DND-41 (cell line): Measurements from ENCODE around the gene SNX25.

Experiments used
- EZH2 ChIP-seq: IDR thresholded peaks from 3 replicates; pipeline ENCODE4 v1.6.1; 2012; ENCODE audit warnings: borderline replicate concordance, low read depth, mild to moderate bottlenecking, moderate library complexity, low read length, inconsistent platforms; ENCODE audit not compliant: severe bottlenecking
- TF ChIP-seq, protein P1 (sequence below): IDR thresholded peaks from 2 replicates; pipeline ENCODE4 v1.5.1; 2012; ENCODE audit warnings: borderline replicate concordance, low read length, moderate library complexity, mild to moderate bottlenecking; ENCODE audit not compliant: poor library complexity, severe bottlenecking; ENCODE audit errors: extremely low read depth

DNA sequence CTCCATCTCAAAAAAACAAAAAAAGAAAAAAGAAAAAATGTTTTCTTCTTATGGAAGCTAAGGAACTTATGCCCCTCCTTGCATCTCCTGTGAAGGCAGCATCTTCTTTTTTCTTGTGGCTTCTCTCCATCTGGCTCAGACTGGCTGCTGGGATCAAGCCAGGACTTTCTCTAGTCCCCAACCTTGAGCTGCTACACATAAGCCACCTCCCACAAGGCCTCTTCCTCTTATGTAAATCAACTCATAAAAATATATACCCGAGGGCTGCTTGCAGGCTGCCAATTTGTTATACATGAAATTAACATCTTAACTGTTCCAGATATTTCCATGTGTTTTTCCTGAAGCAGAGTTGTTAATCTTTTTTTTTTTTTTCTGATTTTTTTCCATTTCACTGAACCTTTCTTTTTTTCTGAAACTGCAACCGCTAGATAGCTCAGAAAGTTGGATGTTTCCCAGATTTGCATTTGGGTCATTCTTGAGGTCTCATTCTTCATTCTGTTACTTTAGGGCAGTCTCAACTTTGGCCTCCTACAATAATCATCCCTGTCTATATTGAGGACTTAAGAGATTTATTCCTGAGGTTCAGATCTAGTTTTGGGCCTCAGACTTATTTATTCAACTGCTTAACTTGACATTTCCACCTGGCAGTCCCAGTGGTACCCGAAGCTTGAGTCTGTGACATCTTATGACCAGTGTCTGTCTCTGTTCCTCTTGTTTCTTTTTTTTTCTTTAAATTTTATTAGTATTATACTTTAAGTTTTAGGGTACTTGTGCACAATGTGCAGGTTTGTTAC is 10.3 kb downstream of the SNX25 start:
- TF ChIP-seq, protein P1, sequence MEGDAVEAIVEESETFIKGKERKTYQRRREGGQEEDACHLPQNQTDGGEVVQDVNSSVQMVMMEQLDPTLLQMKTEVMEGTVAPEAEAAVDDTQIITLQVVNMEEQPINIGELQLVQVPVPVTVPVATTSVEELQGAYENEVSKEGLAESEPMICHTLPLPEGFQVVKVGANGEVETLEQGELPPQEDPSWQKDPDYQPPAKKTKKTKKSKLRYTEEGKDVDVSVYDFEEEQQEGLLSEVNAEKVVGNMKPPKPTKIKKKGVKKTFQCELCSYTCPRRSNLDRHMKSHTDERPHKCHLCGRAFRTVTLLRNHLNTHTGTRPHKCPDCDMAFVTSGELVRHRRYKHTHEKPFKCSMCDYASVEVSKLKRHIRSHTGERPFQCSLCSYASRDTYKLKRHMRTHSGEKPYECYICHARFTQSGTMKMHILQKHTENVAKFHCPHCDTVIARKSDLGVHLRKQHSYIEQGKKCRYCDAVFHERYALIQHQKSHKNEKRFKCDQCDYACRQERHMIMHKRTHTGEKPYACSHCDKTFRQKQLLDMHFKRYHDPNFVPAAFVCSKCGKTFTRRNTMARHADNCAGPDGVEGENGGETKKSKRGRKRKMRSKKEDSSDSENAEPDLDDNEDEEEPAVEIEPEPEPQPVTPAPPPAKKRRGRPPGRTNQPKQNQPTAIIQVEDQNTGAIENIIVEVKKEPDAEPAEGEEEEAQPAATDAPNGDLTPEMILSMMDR: no peak
- no peak for TF ChIP-seq EZH2
